HG03521 (cell line): Measurements from ENCODE around the gene COL24A1.

Source experiments
- ATAC-seq: cut with Tn5 transposase; IDR thresholded peaks from one replicate; pipeline ENCODE4 v1.9.1; 2021; ENCODE audit warnings: mild to moderate bottlenecking, moderate library complexity; ENCODE audit not compliant: unreplicated experiment

Gene COL24A1

DNA sequence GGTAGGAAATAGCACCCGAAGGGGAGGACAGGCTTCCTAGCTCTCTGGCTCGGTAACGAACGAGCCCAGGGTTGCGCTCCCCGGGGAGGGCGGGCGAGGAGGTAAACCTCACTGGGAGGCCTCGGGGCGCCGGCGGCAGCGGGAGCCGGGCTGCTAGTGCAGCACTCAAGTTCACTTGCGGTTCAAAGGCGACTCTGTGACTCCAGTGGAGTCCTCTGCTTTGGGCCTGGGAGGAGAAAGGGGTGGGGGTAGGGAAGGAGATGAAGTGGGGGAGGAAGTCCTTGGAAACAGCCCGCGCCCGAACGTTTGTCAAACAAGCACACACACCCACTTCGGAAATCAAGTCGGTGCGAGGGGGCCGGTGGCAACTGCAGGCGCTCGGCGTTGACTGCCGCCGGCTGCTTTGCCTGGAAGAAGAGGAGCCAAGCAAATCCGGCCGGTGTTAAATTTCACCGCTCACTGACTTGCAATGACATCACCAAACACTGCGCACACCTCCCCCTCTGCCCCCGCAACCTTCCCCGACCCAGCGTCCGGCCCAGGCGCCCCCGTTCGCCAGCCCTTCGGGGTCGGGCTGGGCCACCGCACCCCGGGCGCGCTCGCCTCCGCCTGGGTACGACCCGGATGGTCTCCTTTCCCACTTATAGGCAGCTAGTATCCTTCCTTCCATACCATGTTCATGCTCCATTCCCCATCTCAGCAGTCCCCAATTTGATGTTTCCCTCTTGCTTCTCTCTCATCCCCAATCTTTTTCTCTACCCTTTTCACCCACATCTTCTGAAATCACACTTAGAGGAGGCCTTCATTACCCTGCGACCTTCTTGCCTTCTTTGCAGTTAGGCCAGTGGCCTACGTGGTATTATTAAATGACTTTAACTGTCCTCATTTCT is at the start of gene COL24A1:
Gene COL24A1 (minus strand): TSS at position 207 of the 890 bp plus-strand sequence. CDS start 376 bp downstream, outside the sequence.
- ATAC-seq, result no peak

DNA sequence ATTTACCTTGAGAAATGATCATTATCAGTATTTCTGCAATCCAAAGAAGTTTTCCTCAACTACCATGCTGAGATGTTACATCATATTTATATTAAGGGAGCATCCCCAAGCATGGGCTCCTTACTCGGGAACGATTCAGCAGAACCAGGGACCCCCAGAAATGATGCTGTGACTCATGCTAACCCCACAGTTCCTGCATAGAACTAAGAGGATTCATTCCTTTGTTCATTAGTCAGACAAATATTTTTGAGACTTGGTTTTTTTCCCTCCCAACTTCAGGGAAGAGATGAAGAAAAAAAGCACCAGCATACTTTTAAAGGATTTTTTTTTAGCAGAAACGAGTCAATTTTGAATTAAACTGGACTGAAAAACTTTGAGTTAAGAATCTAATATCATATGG is 49.2 kb upstream of the COL24A1 start:
- ATAC-seq, result no peak

DNA sequence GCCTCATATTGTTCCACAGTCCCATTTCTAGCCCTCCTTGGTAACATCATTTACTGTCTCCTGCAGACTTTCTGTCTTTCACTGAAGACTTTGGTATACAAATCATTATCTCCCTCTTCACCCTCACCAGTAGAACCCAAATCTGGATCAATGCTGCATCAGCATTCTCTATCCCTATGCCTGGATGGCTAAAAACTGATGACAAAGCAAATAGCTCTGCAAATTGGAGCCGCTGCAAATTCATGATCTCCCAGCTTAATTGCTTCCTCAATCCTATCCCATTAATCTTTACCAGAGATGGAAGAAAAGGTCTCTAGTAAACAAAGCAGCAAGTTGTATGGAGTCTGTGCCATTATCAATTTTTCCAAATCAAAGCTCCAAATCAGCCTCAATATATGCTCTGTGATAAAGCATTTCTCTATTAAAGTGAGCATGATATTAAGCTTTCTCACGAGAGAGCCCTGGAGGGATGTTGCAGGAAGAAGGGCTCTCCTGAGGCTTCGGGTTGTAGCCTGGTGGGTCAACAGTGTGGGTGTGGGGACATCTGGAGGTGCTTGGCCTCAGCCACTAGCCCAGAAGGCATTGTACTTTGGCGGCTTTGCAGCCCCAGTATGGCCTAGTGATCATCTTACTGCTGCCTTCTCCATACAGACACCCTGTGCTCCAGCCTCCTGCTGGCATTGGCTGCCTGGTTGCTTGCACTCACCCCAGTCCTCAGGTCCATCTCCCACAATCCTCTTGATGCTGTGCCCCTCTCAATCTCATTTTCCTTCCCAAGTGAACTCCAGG is 46.2 kb upstream of the COL24A1 start:
- no peak for ATAC-seq

DNA sequence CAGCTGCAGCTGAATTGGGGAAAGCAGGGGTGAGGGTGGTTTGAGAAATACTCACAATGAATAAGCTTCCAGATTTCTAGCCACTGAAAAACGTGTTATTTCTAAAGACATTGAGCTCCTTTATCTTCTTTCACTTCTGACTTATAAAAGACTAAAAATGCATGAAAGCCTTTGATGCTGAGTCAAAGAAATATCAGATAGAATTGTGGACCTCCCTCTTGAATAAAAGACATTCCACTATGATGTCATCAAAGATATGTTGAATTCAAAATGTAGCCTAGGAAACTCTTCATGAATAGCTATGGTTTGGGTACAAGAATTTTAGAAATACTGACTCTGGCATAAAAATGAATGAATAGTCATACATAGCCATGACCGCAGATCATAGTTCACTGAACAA is 44.7 kb upstream of the COL24A1 start:
- ATAC-seq, result no peak

DNA sequence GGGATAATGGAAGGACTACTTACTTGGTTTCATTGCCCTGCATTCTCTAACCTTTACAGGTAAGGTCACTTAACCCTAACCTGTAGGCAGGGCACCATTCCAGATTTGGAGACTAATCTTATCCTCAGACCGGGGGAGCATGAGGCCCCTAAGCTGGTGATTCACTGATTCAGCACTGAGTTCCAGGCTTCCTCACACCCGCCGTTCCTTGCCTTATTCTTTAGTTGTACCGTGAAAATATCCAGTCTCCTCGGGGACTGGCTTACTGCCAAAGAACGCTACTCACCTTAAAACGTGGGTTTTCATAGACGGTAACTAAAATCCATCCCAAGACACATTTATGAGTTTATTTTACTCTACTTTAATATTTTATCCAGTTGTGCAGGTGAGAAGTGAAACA is 44.3 kb upstream of the COL24A1 start:
- ATAC-seq, result no peak

DNA sequence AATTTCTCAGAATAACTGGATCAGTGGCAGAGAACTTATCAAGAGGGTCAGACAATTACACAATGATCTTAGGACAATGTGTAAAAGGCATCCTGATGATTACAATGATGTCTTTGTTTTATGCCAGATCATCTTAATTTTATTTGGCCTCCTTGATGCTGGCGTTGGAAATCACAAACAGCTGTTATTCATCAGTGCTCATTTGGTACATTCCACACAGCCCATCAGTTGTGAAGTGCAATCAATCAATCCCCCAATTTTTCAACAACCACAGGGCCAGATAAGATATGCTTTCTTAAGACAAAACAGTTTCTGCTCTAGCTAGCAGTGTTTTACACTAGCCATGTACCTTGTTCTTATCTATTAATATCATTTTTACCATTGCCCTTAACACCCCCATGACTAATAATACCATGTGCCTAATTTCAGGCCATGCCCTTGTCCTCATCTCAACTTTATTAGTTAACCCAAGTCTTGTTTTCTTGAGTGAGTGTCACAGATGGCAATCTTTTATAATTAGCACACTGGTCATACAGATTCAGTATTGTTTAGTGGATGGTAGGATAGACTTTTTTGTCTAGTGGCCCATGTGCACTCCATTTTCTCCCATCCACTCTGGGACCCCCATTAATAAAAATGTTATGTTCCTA is 40.8 kb upstream of the COL24A1 start:
- no peak for ATAC-seq

DNA sequence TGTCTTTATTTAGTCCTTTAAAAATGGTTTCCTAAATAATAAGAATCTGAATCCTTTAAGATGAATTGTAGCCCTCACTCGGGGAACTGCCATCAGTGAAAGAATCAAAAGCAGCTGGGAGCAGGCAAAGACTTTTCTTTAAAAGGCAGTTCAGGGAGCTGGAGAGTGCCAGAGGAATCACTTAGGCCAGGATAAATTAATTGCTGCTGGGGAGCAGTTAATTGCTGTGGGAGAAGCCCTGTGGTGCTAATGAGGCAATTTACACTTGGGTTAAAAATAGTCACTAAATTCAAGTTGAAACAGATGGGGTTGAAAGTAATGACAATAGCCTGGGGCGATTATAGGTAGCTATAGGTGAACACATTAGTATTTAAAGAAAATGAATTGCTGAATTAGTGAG is 38.7 kb upstream of the COL24A1 start:
- no peak for ATAC-seq

DNA sequence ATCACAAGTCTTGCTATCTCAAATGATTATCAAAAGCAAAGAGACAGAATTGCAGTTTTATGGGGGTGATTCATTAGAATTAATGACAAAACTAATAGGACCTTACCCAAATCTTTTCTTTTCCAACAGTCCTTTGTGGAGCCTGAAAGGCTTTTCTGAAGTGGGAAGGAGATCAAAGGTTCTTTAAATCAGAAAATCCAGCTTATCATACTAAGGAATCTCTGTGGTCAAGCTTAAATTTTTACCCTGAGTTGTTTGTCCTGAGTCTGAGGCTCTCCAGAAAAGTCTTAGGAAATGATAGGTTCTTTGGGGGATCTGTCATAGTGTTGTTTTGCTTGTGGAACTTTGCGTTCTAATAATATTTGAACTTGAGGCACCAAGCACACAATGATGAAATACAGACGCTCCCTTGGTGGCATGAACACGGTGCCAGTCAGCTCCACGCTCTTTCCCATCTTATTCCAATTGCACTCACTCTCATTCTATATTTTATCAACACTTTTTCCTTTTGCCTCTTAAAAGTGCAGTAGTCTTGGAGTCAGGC is 38.0 kb upstream of the COL24A1 start:
- no peak for ATAC-seq

DNA sequence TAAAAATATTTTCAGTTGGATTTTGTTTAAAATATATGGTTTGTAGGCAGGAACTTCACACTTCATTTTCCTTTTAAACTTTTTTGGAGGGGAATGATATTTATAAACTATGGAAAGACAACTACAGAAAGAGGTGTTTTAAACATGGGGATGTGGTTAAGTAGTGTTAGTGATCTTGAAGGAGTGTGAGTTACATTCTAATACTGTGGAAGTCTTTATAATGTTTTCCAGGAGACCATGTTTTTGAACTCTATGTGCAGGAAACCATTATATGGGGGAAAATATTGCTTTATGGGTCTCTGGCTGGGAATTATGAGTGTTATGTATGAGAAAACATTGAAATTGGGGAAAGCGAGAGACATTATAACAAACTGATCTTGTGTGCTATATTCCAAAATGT is 35.8 kb upstream of the COL24A1 start:
- ATAC-seq, result no peak

DNA sequence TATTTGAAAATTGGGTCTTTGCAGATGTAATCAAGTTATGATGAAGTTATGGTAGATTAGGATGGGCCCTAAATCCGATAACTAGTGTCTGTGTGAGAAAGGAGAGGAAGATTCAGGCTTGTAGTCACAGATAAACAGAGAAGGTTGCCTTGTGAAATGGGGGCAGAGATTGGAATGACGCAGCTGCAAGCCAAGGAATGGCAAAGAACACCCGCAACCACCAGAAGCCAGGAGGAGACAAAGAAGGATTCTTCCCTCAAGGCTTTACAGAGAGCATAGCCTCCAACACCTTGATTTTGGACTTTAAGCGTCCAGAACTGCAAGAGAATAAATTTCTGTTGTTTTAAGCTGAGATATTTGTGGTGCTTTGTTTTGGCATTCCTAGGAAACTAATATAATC is 35.4 kb upstream of the COL24A1 start:
- ATAC-seq, result no peak

DNA sequence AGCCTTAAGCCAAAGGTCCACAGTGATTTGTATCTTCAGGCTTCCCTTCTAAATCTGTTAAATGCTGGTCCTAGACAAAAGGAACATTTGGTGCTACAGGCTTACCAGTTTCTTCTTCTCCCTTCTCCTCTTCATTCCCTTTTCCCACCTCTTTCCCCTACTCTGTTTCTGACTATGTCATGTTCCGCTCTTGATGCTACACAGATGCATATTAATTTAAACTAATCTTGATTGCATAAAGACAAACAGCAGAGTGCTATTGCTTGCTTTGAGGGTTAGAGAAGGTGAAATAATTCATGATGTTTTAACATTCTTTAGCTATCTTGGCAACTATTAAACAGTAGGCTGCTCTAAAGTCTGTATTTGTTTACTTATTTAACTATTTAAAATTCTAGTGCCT is 34.3 kb upstream of the COL24A1 start:
- ATAC-seq, result no peak

DNA sequence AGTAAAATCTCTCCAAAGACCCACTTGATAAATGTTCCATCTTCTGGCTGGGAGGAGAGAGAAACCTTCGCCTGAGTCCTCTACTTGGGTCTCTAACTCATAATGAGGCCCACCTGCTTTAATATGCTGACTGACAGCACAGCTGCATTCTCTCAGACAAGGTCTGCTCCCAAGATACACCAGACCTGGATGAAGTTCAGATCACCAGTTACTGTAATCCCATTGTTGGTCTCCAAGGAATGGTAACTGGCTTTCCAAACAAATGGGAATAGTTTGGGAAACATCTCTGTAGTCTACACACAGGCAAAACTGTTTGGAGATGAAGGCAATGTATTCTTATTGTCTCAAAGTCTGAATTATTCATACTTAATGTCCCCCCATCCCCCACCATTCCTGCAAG is 27.9 kb upstream of the COL24A1 start:
- ATAC-seq, result no peak

DNA sequence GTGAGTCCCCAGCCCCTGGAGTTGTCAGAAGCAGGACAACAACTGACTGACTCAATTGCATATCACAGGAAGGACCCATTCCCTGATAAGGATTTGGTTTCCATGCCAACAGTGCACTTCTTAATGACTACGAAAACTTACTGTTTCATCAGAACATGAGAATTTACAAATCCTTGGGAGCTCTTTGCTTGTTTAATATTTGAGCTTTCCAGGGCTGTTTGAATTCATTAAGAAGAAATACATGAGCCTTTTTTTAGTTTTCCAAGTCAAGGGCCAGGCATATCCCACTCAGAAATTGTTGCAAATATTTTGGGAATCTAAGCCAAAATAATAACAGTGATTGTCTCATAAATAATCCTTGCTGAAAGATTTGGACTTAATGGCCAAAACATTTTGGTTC is 27.2 kb upstream of the COL24A1 start:
- no peak for ATAC-seq

DNA sequence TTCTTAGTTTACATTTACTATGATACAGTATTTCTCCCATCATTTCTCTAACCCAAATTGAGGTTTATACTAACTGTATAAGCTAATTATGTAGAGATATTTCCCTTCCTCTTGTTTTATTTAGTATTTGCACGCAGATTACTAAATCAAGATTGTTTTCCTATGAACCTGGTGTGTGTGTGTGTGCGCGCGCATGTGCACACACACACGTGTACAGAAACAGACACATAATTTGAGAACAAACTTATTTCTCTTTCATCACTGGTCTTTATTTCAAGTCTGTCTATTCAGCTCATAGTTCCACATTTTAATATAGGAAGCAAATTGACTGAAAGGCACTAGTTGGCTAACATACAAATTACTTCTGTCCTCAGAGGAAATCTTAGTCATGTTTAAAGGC is 19.7 kb upstream of the COL24A1 start:
- ATAC-seq, result no peak

DNA sequence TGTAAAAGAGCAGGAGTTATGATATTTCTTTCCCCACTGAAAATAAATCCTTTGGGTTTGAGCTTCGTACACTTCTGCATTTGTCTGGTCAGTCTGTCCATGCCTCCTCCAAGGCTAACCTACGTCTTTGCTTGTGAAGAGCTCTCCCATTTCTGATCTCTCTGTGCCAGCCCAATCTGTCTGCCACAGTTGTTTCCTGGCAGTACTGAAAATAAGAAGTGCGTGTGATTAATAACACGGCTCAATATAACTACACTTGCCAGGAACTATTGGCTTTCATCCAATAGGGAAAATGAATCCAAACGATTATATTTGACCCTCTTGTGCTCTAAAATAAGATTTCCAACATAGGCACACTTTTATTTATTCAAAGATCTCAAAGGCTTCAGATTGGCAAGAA is 19.2 kb upstream of the COL24A1 start:
- ATAC-seq, result no peak

DNA sequence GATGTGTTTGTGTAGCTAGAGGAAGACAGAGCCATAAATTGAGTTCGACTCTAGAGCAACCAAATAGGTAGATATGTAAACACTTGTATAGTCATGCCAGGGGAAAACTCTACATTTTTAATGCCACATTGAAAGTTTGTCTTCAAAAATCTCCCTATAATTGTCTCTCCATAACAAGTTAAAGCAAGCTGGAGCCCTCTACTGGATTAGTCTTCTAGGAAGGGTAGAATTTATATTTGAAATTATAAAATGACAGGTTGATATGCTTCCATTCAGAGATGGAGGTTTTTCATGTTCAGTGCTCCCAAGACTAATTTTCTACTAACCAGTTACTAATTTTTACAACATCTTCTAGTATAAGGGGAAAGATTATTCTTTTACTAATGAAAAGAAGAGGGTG is 13.1 kb upstream of the COL24A1 start:
- no peak for ATAC-seq

DNA sequence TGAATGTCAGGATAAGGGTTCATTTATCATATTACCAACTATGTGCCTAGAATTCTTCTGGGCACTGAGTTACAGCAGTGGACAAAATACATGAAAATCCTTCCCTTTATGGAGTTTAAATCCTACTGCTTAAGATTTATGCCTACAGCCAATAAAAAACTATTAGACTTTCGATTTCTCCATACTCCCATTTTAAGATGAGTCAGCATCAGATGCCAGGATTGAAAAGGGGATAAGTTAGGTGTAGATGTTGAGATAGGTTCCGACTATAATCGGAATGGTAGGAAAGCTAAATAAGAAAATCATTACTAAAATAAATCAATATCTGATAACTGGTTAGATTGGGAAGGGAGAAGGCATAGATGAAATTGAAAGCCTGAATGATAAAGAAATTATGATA is 3.2 kb upstream of the COL24A1 start:
- ATAC-seq, result no peak

DNA sequence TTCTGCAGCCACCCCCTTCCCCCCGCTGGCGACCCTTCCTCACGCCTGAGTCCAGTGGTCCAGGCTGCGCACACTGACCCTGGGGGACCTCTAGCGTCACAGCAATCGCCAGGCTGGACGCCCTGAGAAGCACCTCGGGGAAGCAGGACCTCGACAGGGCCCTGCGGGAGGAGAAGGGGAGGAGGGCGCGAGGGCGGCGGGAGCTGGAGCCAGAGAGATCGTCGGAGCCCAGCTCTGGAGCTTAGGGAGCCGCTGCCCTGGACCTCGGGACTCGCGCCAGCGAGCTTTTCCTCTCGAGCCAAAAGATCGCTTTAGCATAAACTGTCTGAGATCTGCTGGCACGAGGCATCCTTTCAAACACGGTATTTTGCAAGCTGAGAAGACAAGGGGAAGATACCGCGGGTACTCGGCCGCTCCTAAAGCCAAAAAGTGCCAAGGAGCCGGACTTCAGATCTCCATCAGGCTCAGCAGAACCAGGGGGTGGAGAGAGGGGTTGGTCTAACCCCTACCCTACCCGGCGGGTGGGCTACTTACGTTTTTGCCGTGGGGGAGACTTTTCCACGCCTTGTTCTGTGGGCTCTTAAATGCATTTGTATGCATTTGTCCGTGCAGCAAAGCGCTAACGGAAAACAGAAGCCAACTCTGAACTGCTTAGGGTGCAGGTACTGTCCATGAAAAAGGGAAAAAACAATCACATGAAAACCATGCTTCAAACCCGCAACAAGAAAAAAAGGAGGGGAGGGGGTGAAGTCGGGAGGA is 586 bp downstream of the COL24A1 start:
- no peak for ATAC-seq

DNA sequence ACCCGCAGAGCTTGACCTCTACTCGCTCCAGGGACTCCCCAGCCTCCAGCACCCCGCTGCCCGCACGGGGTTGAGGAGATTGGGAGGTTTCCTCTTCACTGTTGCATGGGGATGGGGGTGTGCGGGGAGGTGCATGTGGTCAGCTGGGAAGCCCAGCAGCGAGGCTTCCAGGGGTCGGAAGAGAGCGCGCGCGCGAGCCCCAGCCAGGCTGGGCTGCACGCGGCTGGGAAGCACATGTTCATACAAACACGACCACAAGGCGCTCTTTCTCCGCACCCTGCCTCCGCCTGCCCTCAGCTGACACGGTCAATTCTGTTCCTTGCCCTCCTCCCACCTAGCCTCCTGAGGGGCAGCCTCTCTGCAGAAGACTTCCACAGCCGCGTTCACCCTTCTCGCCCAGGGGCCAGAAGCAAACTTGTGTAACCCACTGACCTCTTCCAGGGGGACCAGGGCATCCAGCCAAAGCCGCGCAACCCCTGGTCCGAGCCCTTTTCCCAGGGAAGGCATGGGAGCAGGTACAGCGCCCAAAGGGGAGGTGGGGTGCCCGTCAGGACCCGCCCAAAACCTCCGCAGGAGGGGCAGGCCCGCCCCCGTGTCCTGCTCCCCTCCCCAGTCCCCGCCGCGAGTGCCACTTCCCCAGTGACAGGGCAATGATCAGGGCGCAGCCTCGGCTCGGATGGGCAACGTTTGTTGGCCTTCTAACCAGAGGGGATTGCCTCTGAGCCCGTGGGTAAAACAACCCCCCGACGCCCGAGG is 1.3 kb downstream of the COL24A1 start:
- no peak for ATAC-seq

DNA sequence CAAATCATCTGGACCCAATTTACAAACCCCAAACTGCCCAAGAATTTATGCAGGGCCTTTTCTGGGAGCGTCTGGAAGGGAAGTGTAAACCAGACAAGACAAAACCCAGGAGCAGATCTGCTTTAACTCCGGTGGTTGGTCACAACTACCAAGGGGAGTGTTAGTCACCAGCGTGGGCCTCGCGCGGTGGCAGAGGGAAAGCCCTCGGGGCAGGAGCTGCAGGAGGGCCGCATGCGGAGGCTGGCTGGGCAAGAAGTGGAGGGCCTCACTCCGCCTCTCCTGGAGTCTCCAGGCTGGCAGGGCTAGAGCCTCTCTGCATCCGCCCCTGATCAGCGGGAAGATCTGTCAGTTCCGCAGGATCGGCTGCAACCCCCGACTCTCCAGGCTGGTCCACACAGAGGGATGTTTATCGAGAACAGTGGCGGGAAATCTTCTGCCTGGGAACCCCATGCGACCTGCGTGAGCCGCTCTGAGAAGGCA is 2.0 kb downstream of the COL24A1 start:
- ATAC-seq, result no peak
